Activated naive CD4-positive, alpha-beta T cell treated with anti-CD3 and anti-CD28 coated beads for 36 hours (primary cell): ENCODE data around the gene ICAM4. TPM values are rescaled to one million over a fixed set of nuclear protein-coding genes. Genes with fewer than 3 reads are reported as not detected.
"Not testable (repeated sequence)": the region's sequence is repeated elsewhere in the genome, so short reads cannot be mapped to it uniquely, and the experiment has no call there.

Source experiments
- CTCF ChIA-PET: fragments of 350-600 bp; sonication (Branson Sonifier 250); formaldehyde crosslinking; loops from one replicate; lab custom pipeline; 2021; ENCODE audit warnings: antibody characterized with exemption; lab: Charles Lee
- DNase-seq: peaks from one replicate; pipeline ENCODE4 v3.0.0-alpha.2; 2020
- H3K27ac Mint-ChIP-seq: one replicate; pipeline ENCODE4 v1.8.0; 2021; ENCODE audit warnings: mild to moderate bottlenecking, mixed read lengths
- H3K27me3 Mint-ChIP-seq: one replicate; pipeline ENCODE4 v1.8.0; 2021; ENCODE audit warnings: low read depth, mixed read lengths
- H3K36me3 Mint-ChIP-seq: one replicate; pipeline ENCODE4 v1.8.0; 2021; ENCODE audit warnings: low read depth, mixed read lengths
- H3K4me1 Mint-ChIP-seq: one replicate; pipeline ENCODE4 v1.8.0; 2021; ENCODE audit warnings: low read depth, mixed read lengths
- H3K4me3 Mint-ChIP-seq: one replicate; pipeline ENCODE4 v1.8.0; 2021; ENCODE audit warnings: mild to moderate bottlenecking, moderate library complexity, mixed read lengths
- H3K9me3 Mint-ChIP-seq: one replicate; pipeline ENCODE4 v1.8.0; 2021; ENCODE audit warnings: mixed read lengths
- intact Hi-C: fragments of 100-400 bp; cut with micrococcal nuclease; formaldehyde crosslinking; loops from one replicate; pipeline ENCODE4 v1.15.1; 2023
- total RNA-seq, 2 experiments: library from RNA; stranded (reverse); gene quantifications; one replicate each; pipeline ENCODE4 v1.2.3, GENCODE V29; 2021

ICAM4 gene
- total RNA-seq = not detected

GRCh38 chr19:10286803-10287737 lies at the start of gene ICAM4:
Gene ICAM4 (plus strand): TSS chr19:10286955. CDS start chr19:10287013, 58 bp downstream.
- intact Hi-C loops = loop anchor here (1.0 to 5.0 kb wide), 2 partner anchors 8 to 45 kb away; partner anchors contain the start of gene RAVER1
- Mint-ChIP-seq H3K27me3 (peaks cover 41% of the 10 kb centered on the region), H3K4me1 (peaks cover 47% of the 10 kb centered on the region), H3K4me3 (no peak within 1 kb of the TSS), H3K36me3 (peaks cover 21% of the 10 kb centered on the region), H3K27ac (no peak within 1 kb of the TSS), H3K9me3 (no peaks in the 10 kb centered on the region)
- DNase-seq = peak; percentile 51
- CTCF ChIA-PET = interaction anchor here (0.5 to 3.6 kb wide), 8 partner anchors 16 to 331 kb away, joined by 3 to 13 read pairs (median 4); partner anchors contain the start of gene ICAM1

GRCh38 chr19:10237702-10238101 lies 49.1 kb upstream of the ICAM4 start:
- intact Hi-C loops = no loop called here
- Mint-ChIP-seq H3K9me3 (no peaks in the 10 kb centered on the region), H3K27me3 (no peaks in the 10 kb centered on the region), H3K36me3 (no peaks in the 10 kb centered on the region), H3K4me3 (no peak overlapping the region), H3K4me1 (peaks cover 19% of the 10 kb centered on the region), H3K27ac (no peak overlapping the region)
- CTCF ChIA-PET = interaction anchor here (0.7 to 2.5 kb wide), 2 partner anchors 12 to 22 kb away, joined by 4 to 13 read pairs; no protein-coding TSS in a partner anchor
- DNase-seq = no peak

GRCh38 chr19:10238172-10238783 lies 48.5 kb upstream of the ICAM4 start:
- no peaks in the 10 kb centered on the region for H3K27me3 Mint-ChIP-seq
- intact Hi-C loops = no loop called here
- H3K9me3 Mint-ChIP-seq = no peaks in the 10 kb centered on the region
- no peak overlapping the region for H3K27ac Mint-ChIP-seq
- no peak for DNase-seq
- H3K36me3 Mint-ChIP-seq = no peaks in the 10 kb centered on the region
- peaks cover 19% of the 10 kb centered on the region for H3K4me1 Mint-ChIP-seq
- CTCF ChIA-PET = interaction anchor here (0.6 to 0.9 kb wide), 2 partner anchors 12 to 281 kb away, joined by 3 to 5 read pairs; no protein-coding TSS in a partner anchor
- H3K4me3 Mint-ChIP-seq = no peak overlapping the region

GRCh38 chr19:10241826-10242449 lies 44.8 kb upstream of the ICAM4 start:
- H3K9me3 Mint-ChIP-seq, H3K27me3 Mint-ChIP-seq, H3K4me1 Mint-ChIP-seq: not testable (repeated sequence)

GRCh38 chr19:10243606-10244005 lies 43.1 kb upstream of the ICAM4 start:
- Mint-ChIP-seq H3K36me3 (no peaks in the 10 kb centered on the region), H3K27me3 (no peaks in the 10 kb centered on the region), H3K4me3 (no peak overlapping the region), H3K4me1 (no peaks in the 10 kb centered on the region), H3K27ac (no peak overlapping the region), H3K9me3 (no peaks in the 10 kb centered on the region)
- CTCF ChIA-PET = no interaction called here
- DNase-seq = no peak
- intact Hi-C loops = no loop called here

More at GRCh38 chr19:10241826-10242449, 44.8 kb upstream of the ICAM4 start:
- DNase-seq, H3K36me3 Mint-ChIP-seq, intact Hi-C loops, H3K27ac Mint-ChIP-seq, CTCF ChIA-PET, H3K4me3 Mint-ChIP-seq: not testable (repeated sequence)

GRCh38 chr19:10245189-10245939 lies 41.4 kb upstream of the ICAM4 start:
- Mint-ChIP-seq H3K27me3 (no peaks in the 10 kb centered on the region), H3K4me1 (peaks cover 3% of the 10 kb centered on the region), H3K9me3 (no peaks in the 10 kb centered on the region), H3K27ac (no peak overlapping the region), H3K4me3 (no peak overlapping the region), H3K36me3 (no peaks in the 10 kb centered on the region)
- CTCF ChIA-PET = interaction anchor here (1.1 to 1.6 kb wide), 2 partner anchors 13 to 17 kb away, joined by 3 to 6 read pairs; no protein-coding TSS in a partner anchor
- no peak for DNase-seq
- intact Hi-C loops = no loop called here

GRCh38 chr19:10246511-10246910 lies 40.2 kb upstream of the ICAM4 start:
- DNase-seq = no peak
- intact Hi-C loops = no loop called here
- H3K36me3 Mint-ChIP-seq = no peaks in the 10 kb centered on the region
- H3K27ac Mint-ChIP-seq = no peak overlapping the region
- CTCF ChIA-PET = interaction anchor here (0.6 to 1.6 kb wide), 4 partner anchors 12 to 172 kb away, joined by 3 to 6 read pairs (median 3); no protein-coding TSS in a partner anchor
- no peak overlapping the region for H3K4me3 Mint-ChIP-seq
- H3K27me3 Mint-ChIP-seq = no peaks in the 10 kb centered on the region
- H3K4me1 Mint-ChIP-seq = peaks cover 8% of the 10 kb centered on the region
- H3K9me3 Mint-ChIP-seq = no peaks in the 10 kb centered on the region

GRCh38 chr19:10251792-10252694 lies 34.7 kb upstream of the ICAM4 start, which contains the start of gene MRPL4:
Gene MRPL4 (plus strand): TSS chr19:10252214. CDS start chr19:10252254, 40 bp downstream.
- peak; percentile 98 for DNase-seq
- intact Hi-C loops = loop anchor here (1.0 to 2.0 kb wide), 4 partner anchors 57 to 178 kb away; partner anchors contain the start of gene TYK2
- H3K27me3 Mint-ChIP-seq = no peaks in the 10 kb centered on the region
- H3K4me3 Mint-ChIP-seq = peak within 1 kb of the TSS; percentile 97
- no peaks in the 10 kb centered on the region for H3K9me3 Mint-ChIP-seq
- H3K4me1 Mint-ChIP-seq = peaks cover 34% of the 10 kb centered on the region
- peak within 1 kb of the TSS; percentile 95 for H3K27ac Mint-ChIP-seq
- CTCF ChIA-PET = interaction anchor here (0.7 to 4.0 kb wide), 2 partner anchors 23 to 395 kb away, joined by 3 to 58 read pairs; partner anchors contain the start of gene S1PR2
- peaks cover 19% of the 10 kb centered on the region for H3K36me3 Mint-ChIP-seq

GRCh38 chr19:10252707-10253106 lies 34.0 kb upstream of the ICAM4 start:
- intact Hi-C loops = no loop called here
- H3K36me3 Mint-ChIP-seq = peaks cover 25% of the 10 kb centered on the region
- CTCF ChIA-PET = no interaction called here
- no peaks in the 10 kb centered on the region for H3K9me3 Mint-ChIP-seq
- DNase-seq = no peak
- peaks cover 34% of the 10 kb centered on the region for H3K4me1 Mint-ChIP-seq
- peak overlapping the region; percentile 97 for H3K4me3 Mint-ChIP-seq
- no peaks in the 10 kb centered on the region for H3K27me3 Mint-ChIP-seq
- H3K27ac Mint-ChIP-seq = peak overlapping the region; percentile 95

- Mint-ChIP-seq H3K27me3 (no peaks in the 10 kb centered on the region), H3K27ac (no peak overlapping the region), H3K36me3 (peaks cover 32% of the 10 kb centered on the region), H3K4me3 (no peak overlapping the region), H3K4me1 (peaks cover 44% of the 10 kb centered on the region), H3K9me3 (no peaks in the 10 kb centered on the region)
- intact Hi-C loops = no loop called here
- no peak for DNase-seq
- CTCF ChIA-PET = interaction anchor here (0.6 to 1.4 kb wide), 2 partner anchors 116 to 137 kb away, joined by 4 read pairs; no protein-coding TSS in a partner anchor
These were observed 32.5 kb upstream of the ICAM4 start for GRCh38 chr19:10254244-10254643.
